Ovary (tissue), 9 donors: Measurements from ENCODE around the gene AQP12A. TPM values are rescaled to one million over a fixed set of nuclear protein-coding genes. Genes with fewer than 3 reads are reported as not detected.

Experiments
- DNase-seq, 5 donors: peaks; one replicate each; pipeline ENCODE4 v3.0.0-alpha.2; 2019 to 2020
- H3K27ac ChIP-seq, 2 donors: fragments of 200-600 bp; one replicate each; pipeline versions ENCODE4 v1.5.1 to v1.8.0; 2019 to 2022
- H3K27me3 ChIP-seq: fragments of 200-600 bp; one replicate; pipeline ENCODE4 v1.8.0; 2022
- H3K36me3 ChIP-seq: fragments of 200-600 bp; sonication (generic); one replicate; pipeline ENCODE4 v1.5.1; 2019
- H3K4me1 ChIP-seq: one replicate; pipeline ENCODE4 v1.8.1; 2013; ENCODE audit warnings: mild to moderate bottlenecking, moderate library complexity; ENCODE audit not compliant: insufficient read depth
- H3K4me3 ChIP-seq: fragments of 200-600 bp; sonication (generic); one replicate; pipeline ENCODE4 v1.5.1; 2017
- H3K9me3 ChIP-seq, 2 donors: fragments of 200-600 bp in 1 of 2; sonication (generic) in 1 of 2; one replicate each; pipeline versions ENCODE4 v1.5.1 to v1.8.1; 2013 to 2019; ENCODE audit warnings: mild to moderate bottlenecking in 1 of 2, moderate library complexity in 1 of 2
- EP300 ChIP-seq: sonication (generic); formaldehyde crosslinking; IDR thresholded peaks from one replicate; pipeline ENCODE4 v1.6.1; 2017; ENCODE audit warnings: antibody characterized with exemption
- POLR2A ChIP-seq: fragments of 450-650 bp; IDR thresholded peaks from one replicate; pipeline ENCODE4 v1.6.1; 2017; ENCODE audit warnings: antibody characterized with exemption, mild to moderate bottlenecking, moderate library complexity
- WGBS, 3 donors: extraction: QIAGEN DNeasy Blood & Tissue Kit in 1 of 3; methylation state at CpG; one replicate each; pipeline versions ENCODE4 v1.1.5 to v1.1.7; 2013 to 2017; 5-methylcytosine and 5-hydroxymethylcytosine counted together
- intact Hi-C, 4 donors: fragments of 100-400 bp; cut with DNase I; formaldehyde crosslinking; loops; one replicate each; pipeline versions ENCODE4 v1.11.0 to v1.15.1; 2022 to 2023
- polyA plus RNA-seq, 2 donors: library from polyadenylated mRNA; stranded (reverse); fragments of 200-250 nt in 1 of 2; fragments of 350-450 nt in 1 of 2; fragmentation: Illumina TruSeq in 1 of 2; extraction: RNeasy Lipid Tissue Mini Kit (QIAGEN cat#74804) in 1 of 2; gene quantifications; one replicate each; pipeline ENCODE4 v1.2.3, GENCODE V29; 2013 to 2014
- total RNA-seq, 7 donors: library from RNA; depleted of rRNA in 2 of 7; stranded (reverse); fragments of >200 nt in 2 of 7; fragmentation: NEBNext Ultra II Directional in 3 of 7; extraction: Animal tissue kit (Norgen Biotek cat#: 25700) in 3 of 7; gene quantifications; one replicate each; pipeline versions ENCODE4 v1.1.0 to v1.2.4, GENCODE V29; 2016 to 2023
- TF ChIP-seq, protein P1 (sequence below), 3 donors: fragments of 450-650 bp in 2 of 3; fragments of 200-600 bp in 1 of 3; IDR thresholded peaks; one replicate each; pipeline versions ENCODE4 v1.5.1 to v1.8.0; 2016 to 2022; ENCODE audit warnings: antibody characterized with exemption in 3 of 3, mild to moderate bottlenecking in 1 of 3
- donor health status: DM: no; HTN: no; CAD: no; lungs with moderate emphysema.
- donor health status: DM: no; HTN: no; CAD: no.
- donor health status: Bipolar disorder and iron deficiency.
- donor health status: DM: yes; HTN: yes; CAD: no.
- donor health status: DM: no; HTN: no; CAD: no.
- donor health status: DM: yes; HTN: yes; CAD: no.

Gene AQP12A
- total and polyA plus RNA-seq, 9 donors: not detected

DNA sequence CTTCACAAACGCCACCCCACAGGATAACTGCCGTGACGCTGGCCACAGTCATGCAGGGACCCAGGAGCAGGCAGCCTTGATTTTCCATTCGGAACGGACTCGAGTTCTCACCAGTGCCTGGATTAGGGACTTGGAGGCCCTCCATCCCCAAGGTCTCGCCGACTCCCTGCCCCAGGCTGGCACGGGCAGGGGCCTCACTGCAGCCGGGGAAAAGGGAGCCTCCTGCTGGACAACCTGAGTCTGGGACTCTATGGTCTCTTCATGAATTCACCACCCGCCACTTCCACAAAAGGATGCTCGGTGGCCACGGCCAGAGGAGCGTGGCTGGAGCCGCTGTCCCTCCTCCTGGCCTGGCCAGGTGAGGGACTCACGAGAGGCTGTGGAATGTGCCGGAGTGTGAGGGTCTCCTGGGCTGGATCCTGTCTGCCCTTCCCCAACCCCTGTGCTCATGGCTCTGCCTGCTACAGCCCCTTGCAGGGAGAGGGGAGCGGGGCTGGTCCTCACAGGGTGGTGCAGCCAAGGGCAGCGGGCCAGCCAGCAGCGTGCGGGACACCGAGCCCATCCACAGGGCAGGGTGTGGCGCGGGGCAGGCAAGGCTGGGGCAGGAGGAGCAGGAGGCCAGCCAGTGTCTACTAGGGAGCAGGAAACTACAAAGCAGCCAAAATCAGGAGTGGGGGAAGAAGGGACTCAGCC is 42.3 kb downstream of the AQP12A start:
- WGBS, 3 donors: 84 to 89% (median 87%) methylated on average over 24 of the region's 24 CpGs
- intact Hi-C loops: no loop called here

DNA sequence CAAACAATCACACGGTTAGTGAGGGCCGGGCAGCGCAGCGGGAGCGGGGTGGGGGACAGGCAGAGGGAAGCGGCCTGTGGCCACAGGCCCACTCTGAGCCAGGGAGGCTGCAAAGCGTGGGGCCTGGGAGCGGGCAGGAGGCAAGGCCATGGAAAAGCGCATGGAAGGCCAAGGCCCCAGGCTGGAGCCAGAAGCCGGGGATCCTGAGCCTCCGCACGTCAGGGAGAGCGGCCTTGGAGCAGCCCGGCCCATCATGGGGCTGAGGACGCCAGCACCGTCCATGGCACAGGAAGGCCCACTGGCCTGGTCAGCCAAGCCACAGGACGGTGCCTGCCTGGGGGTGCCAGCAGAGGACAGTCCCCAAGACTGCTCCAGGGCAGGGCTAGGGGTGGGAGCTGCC is 43.1 kb downstream of the AQP12A start:
- H3K9me3 ChIP-seq: no peaks in the 10 kb centered on the region
- no peak overlapping the region for H3K27ac ChIP-seq
- no peak overlapping the region for H3K4me3 ChIP-seq
- TF ChIP-seq POLR2A: no peak
- TF ChIP-seq EP300: no peak
- TF ChIP-seq, protein P1, sequence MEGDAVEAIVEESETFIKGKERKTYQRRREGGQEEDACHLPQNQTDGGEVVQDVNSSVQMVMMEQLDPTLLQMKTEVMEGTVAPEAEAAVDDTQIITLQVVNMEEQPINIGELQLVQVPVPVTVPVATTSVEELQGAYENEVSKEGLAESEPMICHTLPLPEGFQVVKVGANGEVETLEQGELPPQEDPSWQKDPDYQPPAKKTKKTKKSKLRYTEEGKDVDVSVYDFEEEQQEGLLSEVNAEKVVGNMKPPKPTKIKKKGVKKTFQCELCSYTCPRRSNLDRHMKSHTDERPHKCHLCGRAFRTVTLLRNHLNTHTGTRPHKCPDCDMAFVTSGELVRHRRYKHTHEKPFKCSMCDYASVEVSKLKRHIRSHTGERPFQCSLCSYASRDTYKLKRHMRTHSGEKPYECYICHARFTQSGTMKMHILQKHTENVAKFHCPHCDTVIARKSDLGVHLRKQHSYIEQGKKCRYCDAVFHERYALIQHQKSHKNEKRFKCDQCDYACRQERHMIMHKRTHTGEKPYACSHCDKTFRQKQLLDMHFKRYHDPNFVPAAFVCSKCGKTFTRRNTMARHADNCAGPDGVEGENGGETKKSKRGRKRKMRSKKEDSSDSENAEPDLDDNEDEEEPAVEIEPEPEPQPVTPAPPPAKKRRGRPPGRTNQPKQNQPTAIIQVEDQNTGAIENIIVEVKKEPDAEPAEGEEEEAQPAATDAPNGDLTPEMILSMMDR (IDR thresholded peaks at IDR 0.05): no peak
- no peaks in the 10 kb centered on the region for H3K36me3 ChIP-seq
- no peak for DNase-seq
- intact Hi-C loops: no loop called here
- no peaks in the 10 kb centered on the region for H3K27me3 ChIP-seq
- H3K4me1 ChIP-seq: no peaks in the 10 kb centered on the region
- 89 to 91% (median 90%) methylated on average over 17 of the region's 17 CpGs for WGBS, 3 donors

More for the DNA sequence above, 42.3 kb downstream of the AQP12A start:
- no peaks in the 10 kb centered on the region for H3K27me3 ChIP-seq
- no peaks in the 10 kb centered on the region for H3K36me3 ChIP-seq
- no peaks in the 10 kb centered on the region for H3K4me1 ChIP-seq
- no peaks in the 10 kb centered on the region for H3K9me3 ChIP-seq
- no peak for DNase-seq
- no peak overlapping the region for H3K4me3 ChIP-seq
- no peak overlapping the region for H3K27ac ChIP-seq
- TF ChIP-seq EP300: no peak
- TF ChIP-seq POLR2A: no peak
- TF ChIP-seq, protein P1 (IDR thresholded peaks at IDR 0.05): no peak

DNA sequence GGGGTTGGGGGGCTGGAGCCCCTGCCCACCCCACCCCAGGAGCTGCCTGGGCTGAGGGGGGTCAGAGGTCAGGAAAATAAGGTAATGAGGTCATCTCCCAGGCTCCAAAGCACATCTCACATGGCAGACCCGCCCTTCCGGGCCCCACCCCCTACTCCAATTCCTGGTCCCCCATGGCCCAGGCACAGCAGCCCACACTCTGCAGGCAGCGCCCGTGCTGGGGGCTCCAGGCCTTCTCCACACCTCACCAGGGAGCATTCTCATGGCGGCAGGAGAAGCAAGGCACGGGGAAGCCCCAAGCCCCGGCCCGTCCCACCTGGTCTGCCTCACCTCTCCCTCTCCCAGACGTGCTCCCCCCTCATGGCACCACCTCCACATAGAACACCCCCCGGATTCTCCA is 43.8 kb downstream of the AQP12A start:
- Histone ChIP-seq H3K36me3 (no peaks in the 10 kb centered on the region), H3K27me3 (no peaks in the 10 kb centered on the region), H3K4me3 (no peak overlapping the region), H3K9me3 (no peaks in the 10 kb centered on the region), H3K4me1 (no peaks in the 10 kb centered on the region), H3K27ac (no peak overlapping the region)
- intact Hi-C loops: no loop called here
- TF ChIP-seq, protein P1 (IDR thresholded peaks at IDR 0.05): no peak
- no peak for TF ChIP-seq POLR2A
- TF ChIP-seq EP300: no peak
- WGBS, 3 donors: 89 to 96% (median 95%) methylated on average over 10 of the region's 10 CpGs
- no peak for DNase-seq

DNA sequence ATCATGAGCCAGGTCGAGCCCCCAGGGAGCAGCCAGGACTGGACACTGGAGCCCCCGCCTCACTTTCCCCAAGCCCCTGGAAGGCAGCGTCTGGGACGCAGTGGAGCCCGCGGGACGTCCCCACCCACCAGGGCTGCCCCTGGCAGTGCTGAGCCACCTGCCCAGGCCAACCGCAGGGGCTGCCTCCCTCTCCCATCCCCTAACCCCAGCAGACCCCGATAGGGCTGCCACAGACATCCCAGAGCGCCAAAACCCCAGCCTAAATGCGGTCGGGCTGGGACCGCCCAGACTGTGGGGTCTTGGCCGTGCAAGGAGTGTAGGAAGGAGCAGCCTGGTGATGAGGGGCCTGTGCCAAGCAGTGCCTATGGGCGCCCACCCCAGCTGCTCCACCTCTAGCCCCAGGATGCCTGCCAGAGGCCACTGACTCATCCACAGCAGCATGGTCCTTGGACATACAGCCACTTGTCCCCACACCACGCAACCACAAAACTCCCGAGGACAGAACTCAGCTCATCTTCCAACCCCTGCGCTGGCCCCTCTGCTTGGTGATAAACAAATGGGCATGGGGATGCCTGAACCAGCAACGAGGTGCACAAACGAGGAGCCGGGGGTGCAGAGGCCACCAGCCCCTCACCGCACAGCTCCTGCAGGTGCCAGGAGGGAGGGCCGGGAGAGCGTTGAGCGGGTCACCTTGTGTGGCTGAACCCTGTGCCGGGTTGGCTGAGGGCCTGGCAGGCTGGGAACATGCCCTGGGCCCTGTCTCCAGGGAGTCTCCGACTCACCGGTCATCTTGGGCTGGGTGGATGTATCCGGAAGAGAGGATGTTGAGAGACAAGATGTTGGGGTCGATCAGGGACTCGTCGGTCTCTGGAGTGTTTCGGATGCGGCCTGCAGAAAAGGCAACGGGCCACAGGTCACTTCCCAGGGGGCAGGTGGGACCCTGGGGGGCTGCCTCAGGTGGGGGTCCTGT is 44.9 kb downstream of the AQP12A start:
- no peaks in the 10 kb centered on the region for H3K9me3 ChIP-seq
- H3K36me3 ChIP-seq: no peaks in the 10 kb centered on the region
- no peaks in the 10 kb centered on the region for H3K4me1 ChIP-seq
- H3K27ac ChIP-seq: no peak overlapping the region
- no peaks in the 10 kb centered on the region for H3K27me3 ChIP-seq
- no peak overlapping the region for H3K4me3 ChIP-seq
- intact Hi-C loops: no loop called here
- 80 to 86% (median 82%) methylated on average over 35 of the region's 35 CpGs for WGBS, 3 donors
- no peak for DNase-seq
- TF ChIP-seq, protein P1 (IDR thresholded peaks at IDR 0.05): no peak
- no peak for TF ChIP-seq POLR2A
- TF ChIP-seq EP300: no peak
